Immature natural killer cell (primary cell): ENCODE results near the gene PTPN5. TPM values are rescaled to one million over a fixed set of nuclear protein-coding genes. Genes with fewer than 3 reads are reported as not detected.
A peak's percentile ranks its signal among the peaks of the same experiment; 100 is the strongest.

Experiments
- DNase-seq, 3 donors: peaks; one replicate each; pipeline ENCODE4 v3.0.0; 2022; ENCODE audit warnings: mixed read lengths in 1 of 3
- H3K27ac Mint-ChIP-seq, 6 donors: one replicate each; pipeline ENCODE4 v1.8.0; 2020; ENCODE audit warnings: mixed read lengths in 6 of 6, mild to moderate bottlenecking in 5 of 6, inconsistent platforms in 4 of 6, moderate library complexity in 3 of 6
- H3K27me3 Mint-ChIP-seq, 3 donors: one replicate each; pipeline ENCODE4 v1.8.0; 2020 to 2021; ENCODE audit warnings: low read depth in 3 of 3, mild to moderate bottlenecking in 3 of 3, mixed read lengths in 3 of 3, moderate library complexity in 3 of 3, inconsistent platforms in 1 of 3
- H3K36me3 Mint-ChIP-seq, 3 donors: one replicate each; pipeline ENCODE4 v1.8.0; 2020; ENCODE audit warnings: mixed read lengths in 3 of 3, inconsistent platforms in 2 of 3, mild to moderate bottlenecking in 2 of 3
- H3K4me1 Mint-ChIP-seq, 2 donors: one replicate each; pipeline ENCODE4 v1.8.0; 2020; ENCODE audit warnings: inconsistent platforms in 2 of 2, mild to moderate bottlenecking in 2 of 2, mixed read lengths in 2 of 2, moderate library complexity in 1 of 2
- H3K4me3 Mint-ChIP-seq, 5 donors: one replicate each; pipeline ENCODE4 v1.8.0; 2020; ENCODE audit warnings: mild to moderate bottlenecking in 5 of 5, mixed read lengths in 5 of 5, inconsistent platforms in 3 of 5, moderate library complexity in 3 of 5
- H3K9me3 Mint-ChIP-seq, 6 donors: one replicate each; pipeline ENCODE4 v1.8.0; 2020; ENCODE audit warnings: mild to moderate bottlenecking in 6 of 6, mixed read lengths in 6 of 6, inconsistent platforms in 4 of 6, moderate library complexity in 3 of 6
- polyA plus RNA-seq, 3 donors: library from polyadenylated mRNA; unstranded; fragments of 300-500 nt; fragmentation: Illumina TruSeq; gene quantifications; one replicate each; pipeline ENCODE4 v1.2.3, GENCODE V29; 2021

PTPN5 gene
- polyA plus RNA-seq, 3 donors from 2014 or later, result not detected

GRCh38 chr11:18743900-18744514, 47.6 kb downstream of the PTPN5 start:
- no peak for DNase-seq
- peaks cover 0 to 8% (median 2%) of the 10 kb centered on the region in 3 donors for H3K27me3 Mint-ChIP-seq
- no peak overlapping the region for H3K27ac Mint-ChIP-seq

DNA sequence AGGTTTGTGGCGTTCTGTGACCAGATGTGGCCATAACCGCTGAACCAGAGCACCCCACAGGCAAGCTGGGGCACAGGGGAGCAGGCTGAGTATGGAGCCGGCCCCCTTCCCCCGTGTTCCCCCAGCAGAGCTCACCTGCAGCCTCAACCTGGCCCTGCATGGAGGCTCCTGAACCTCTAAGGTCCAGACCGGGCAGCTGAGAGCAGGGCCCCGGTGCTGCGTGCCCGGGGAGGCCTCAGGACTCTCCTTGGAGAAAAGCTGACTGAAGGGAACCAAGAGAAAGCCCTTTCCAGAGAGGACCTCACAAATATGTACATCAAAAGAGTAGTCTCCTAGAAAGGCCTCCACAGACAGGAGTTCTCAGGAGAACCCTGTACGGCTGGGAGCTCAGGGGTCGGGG, 48.2 kb downstream of the PTPN5 start:
- Mint-ChIP-seq H3K4me1 (no peaks in the 10 kb centered on the region), H3K36me3 (no peaks in the 10 kb centered on the region), H3K4me3 (no peak overlapping the region), H3K27me3 (peaks cover 0 to 8% (median 2%) of the 10 kb centered on the region in 3 donors), H3K9me3 (no peaks in the 10 kb centered on the region), H3K27ac (no peak overlapping the region)
- DNase-seq, result no peak

More at GRCh38 chr11:18743900-18744514, 47.6 kb downstream of the PTPN5 start:
- no peaks in the 10 kb centered on the region for H3K4me1 Mint-ChIP-seq
- no peaks in the 10 kb centered on the region for H3K9me3 Mint-ChIP-seq
- H3K4me3 Mint-ChIP-seq, result no peak overlapping the region
- no peaks in the 10 kb centered on the region for H3K36me3 Mint-ChIP-seq

GRCh38 chr11:18741783-18742182, 49.8 kb downstream of the PTPN5 start:
- DNase-seq, result no peak
- Mint-ChIP-seq H3K4me3 (no peak overlapping the region), H3K27me3 (peaks cover 0 to 8% (median 0%) of the 10 kb centered on the region in 3 donors), H3K36me3 (no peaks in the 10 kb centered on the region), H3K9me3 (no peaks in the 10 kb centered on the region), H3K27ac (no peak overlapping the region), H3K4me1 (no peaks in the 10 kb centered on the region)

DNA sequence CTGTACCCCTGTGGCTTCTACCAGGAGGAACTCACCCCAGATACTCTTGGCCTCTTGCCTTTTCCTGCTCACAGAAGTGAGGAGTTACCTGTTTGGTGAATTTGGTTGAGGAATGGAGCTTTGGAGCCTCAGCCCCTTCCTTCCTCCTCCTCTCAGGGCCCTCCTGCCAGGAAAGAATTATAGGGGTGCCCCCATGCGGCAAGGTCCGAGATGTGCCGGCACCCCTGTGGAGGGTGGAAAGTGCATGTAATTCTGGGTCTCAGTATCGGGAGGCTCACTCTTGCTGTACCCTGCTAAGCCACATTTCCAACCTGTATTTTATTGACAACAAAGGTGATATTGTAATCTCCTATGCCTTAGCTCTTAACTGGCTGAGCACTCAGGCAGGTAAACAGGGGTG, 51.9 kb downstream of the PTPN5 start:
- H3K27ac Mint-ChIP-seq, result no peak overlapping the region

GRCh38 chr11:18737642-18738041, 54.0 kb downstream of the PTPN5 start:
- no peaks in the 10 kb centered on the region for H3K36me3 Mint-ChIP-seq
- peaks cover 0 to 2% (median 0%) of the 10 kb centered on the region in 3 donors for H3K27me3 Mint-ChIP-seq
- H3K4me1 Mint-ChIP-seq, result no peaks in the 10 kb centered on the region
- no peak for DNase-seq
- H3K4me3 Mint-ChIP-seq, result no peak overlapping the region
- H3K9me3 Mint-ChIP-seq, result no peaks in the 10 kb centered on the region
- H3K27ac Mint-ChIP-seq, result no peak overlapping the region

More for the DNA sequence above, 51.9 kb downstream of the PTPN5 start:
- Mint-ChIP-seq H3K36me3 (no peaks in the 10 kb centered on the region), H3K4me3 (no peak overlapping the region), H3K4me1 (no peaks in the 10 kb centered on the region), H3K27me3 (peaks cover 0 to 4% (median 0%) of the 10 kb centered on the region in 3 donors), H3K9me3 (no peaks in the 10 kb centered on the region)
- no peak for DNase-seq

DNA sequence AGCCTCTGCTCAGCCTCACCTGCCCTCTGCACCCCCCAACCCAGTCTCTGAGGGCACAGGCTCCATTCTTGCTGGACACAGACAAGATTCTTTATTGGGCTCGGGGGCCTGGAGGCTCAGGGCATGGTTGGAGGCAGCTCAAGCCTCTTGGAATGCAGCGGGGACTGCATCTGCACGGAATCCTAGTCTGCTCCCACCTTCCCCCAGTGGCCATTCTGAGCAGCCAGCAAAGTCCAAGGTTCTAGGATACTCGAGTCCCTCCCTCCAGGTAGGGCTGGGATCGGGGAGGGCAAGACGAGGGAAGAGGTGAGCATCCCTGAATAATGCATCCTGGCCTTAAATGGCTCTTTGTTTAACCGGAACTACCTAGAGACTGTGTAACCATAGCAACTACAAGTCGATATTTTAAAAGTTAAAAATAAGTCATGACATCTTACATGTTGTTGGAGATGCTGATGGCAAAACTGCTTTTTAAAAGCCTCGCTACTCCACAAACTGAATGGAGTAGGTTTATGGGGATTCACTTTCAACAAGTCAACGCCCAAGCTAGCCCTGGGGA, 54.9 kb downstream of the PTPN5 start:
- Mint-ChIP-seq H3K4me1 (peaks cover 0 to 2% of the 10 kb centered on the region in 2 donors), H3K27me3 (peaks cover 0 to 4% (median 0%) of the 10 kb centered on the region in 3 donors), H3K36me3 (no peaks in the 10 kb centered on the region), H3K4me3 (no peak overlapping the region), H3K9me3 (no peaks in the 10 kb centered on the region), H3K27ac (no peak overlapping the region)
- DNase-seq, result no peak

GRCh38 chr11:18733202-18733601, 58.4 kb downstream of the PTPN5 start:
- Mint-ChIP-seq H3K27me3 (peaks cover 0 to 6% (median 2%) of the 10 kb centered on the region in 3 donors), H3K36me3 (no peaks in the 10 kb centered on the region), H3K27ac (no peak overlapping the region), H3K4me3 (no peak overlapping the region), H3K9me3 (no peaks in the 10 kb centered on the region), H3K4me1 (peaks cover 0 to 2% of the 10 kb centered on the region in 2 donors)
- no peak for DNase-seq

DNA sequence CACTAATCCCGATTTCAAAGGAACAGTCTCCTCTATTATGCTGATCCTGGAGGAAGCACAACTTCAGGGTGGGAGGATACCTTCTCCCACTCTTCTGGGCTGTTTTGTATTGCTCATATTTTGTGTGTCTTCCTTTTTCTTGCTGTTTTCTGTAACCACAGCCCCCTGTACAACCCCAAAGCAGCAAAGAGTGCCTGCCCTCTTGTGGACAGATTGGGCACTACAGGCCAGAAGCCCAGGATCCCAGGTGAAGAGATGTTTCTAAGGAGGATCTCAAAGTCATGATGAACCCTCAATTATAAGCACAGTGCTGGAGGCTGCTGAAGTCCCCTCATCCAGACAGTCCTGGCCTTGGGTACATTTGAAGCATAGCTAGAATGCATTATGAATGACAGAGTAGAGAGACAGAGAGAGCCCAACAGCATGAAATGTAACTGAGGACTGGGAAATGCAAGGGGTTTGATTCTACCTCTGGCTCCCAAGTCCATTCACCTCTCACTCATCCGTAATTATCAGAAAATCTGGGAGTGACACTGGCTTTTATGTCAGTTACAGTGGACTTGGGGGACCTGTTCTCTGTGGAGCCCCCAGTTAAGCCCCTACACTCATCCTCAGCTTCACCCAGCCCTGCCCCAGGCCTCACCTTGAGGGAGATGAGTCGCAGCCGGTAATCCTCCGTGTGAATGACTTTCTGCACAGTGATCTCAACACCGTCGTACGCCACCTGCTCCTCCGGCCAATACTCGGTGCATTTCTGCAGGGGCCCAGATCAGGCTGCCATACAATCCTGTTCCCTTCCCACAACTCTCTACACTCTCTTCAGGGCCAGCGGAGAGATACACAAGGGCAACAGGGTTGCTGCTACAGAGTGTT, 59.4 kb downstream of the PTPN5 start:
- H3K4me1 Mint-ChIP-seq, result peaks cover 6 to 8% of the 10 kb centered on the region in 2 donors
- peak; percentile 34 to 55 (median 44) for DNase-seq
- H3K36me3 Mint-ChIP-seq, result no peaks in the 10 kb centered on the region
- H3K9me3 Mint-ChIP-seq, result no peaks in the 10 kb centered on the region
- H3K27me3 Mint-ChIP-seq, result peaks cover 0 to 9% (median 2%) of the 10 kb centered on the region in 3 donors
- no peak overlapping the region for H3K27ac Mint-ChIP-seq
- no peak overlapping the region for H3K4me3 Mint-ChIP-seq

GRCh38 chr11:18731441-18731840, 60.2 kb downstream of the PTPN5 start:
- no peaks in the 10 kb centered on the region for H3K36me3 Mint-ChIP-seq
- DNase-seq, result no peak
- H3K27me3 Mint-ChIP-seq, result peaks cover 0 to 13% (median 2%) of the 10 kb centered on the region in 3 donors
- H3K4me3 Mint-ChIP-seq, result no peak overlapping the region
- no peak overlapping the region for H3K27ac Mint-ChIP-seq
- no peaks in the 10 kb centered on the region for H3K9me3 Mint-ChIP-seq
- peaks cover 6 to 8% of the 10 kb centered on the region in 2 donors for H3K4me1 Mint-ChIP-seq

GRCh38 chr11:18730020-18730419, 61.6 kb downstream of the PTPN5 start:
- H3K27ac Mint-ChIP-seq, result peak overlapping the region in 1 of 6 donors; percentile 61
- no peaks in the 10 kb centered on the region for H3K36me3 Mint-ChIP-seq
- H3K9me3 Mint-ChIP-seq, result no peaks in the 10 kb centered on the region
- H3K4me3 Mint-ChIP-seq, result no peak overlapping the region
- H3K27me3 Mint-ChIP-seq, result peaks cover 0 to 13% (median 2%) of the 10 kb centered on the region in 3 donors
- peaks cover 6 to 8% of the 10 kb centered on the region in 2 donors for H3K4me1 Mint-ChIP-seq
- DNase-seq, result no peak

DNA sequence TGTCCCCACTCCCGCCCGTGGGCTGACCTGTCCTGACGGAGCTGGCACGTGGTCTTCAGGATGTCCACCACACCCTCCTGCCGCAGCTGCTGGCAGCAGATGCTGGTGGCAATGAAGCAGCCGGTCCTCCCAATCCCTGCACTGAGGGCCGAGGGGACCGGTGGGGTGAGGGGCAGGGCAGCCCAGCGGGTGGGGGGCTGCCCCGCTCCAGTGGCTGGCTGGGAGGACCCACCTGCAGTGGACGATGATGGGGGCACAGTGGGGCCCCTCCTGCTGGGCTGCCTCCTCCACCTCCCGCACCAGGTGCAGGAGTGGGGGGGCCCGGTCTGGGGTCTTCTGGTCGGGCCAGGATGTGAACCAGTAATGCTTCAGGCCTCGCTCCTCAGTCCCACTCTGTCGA, 62.2 kb downstream of the PTPN5 start:
- Mint-ChIP-seq H3K9me3 (no peaks in the 10 kb centered on the region), H3K4me1 (peaks cover 6 to 8% of the 10 kb centered on the region in 2 donors), H3K27ac (no peak overlapping the region), H3K4me3 (no peak overlapping the region), H3K36me3 (no peaks in the 10 kb centered on the region), H3K27me3 (peaks cover 0 to 14% (median 2%) of the 10 kb centered on the region in 3 donors)
- DNase-seq, result no peak

DNA sequence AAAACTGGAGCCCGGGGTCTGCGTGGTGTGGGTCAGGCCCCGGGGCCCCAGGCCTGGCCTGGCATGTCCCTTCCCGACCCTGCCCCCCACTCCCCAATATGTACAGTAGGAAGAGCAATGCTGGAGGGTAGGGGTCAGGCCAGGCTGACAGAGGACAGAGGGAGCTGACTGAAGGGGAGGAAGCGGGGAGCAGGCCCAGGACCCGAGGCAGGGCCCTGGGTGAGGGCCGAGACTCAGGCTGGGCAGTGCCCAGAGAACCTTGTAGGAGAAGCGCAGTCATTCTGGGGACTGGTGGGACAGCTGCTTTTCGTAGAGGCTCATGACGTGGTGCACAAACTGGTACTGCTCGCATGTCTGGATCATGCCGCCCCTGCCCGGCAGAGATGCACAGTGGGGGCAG, 62.9 kb downstream of the PTPN5 start:
- Mint-ChIP-seq H3K27ac (no peak overlapping the region), H3K36me3 (no peaks in the 10 kb centered on the region), H3K4me1 (peaks cover 6 to 8% of the 10 kb centered on the region in 2 donors), H3K4me3 (no peak overlapping the region), H3K27me3 (peaks cover 2 to 14% (median 2%) of the 10 kb centered on the region in 3 donors), H3K9me3 (no peaks in the 10 kb centered on the region)
- no peak for DNase-seq

- Mint-ChIP-seq H3K27me3 (peaks cover 2 to 14% (median 3%) of the 10 kb centered on the region in 3 donors), H3K36me3 (no peaks in the 10 kb centered on the region), H3K9me3 (no peaks in the 10 kb centered on the region), H3K27ac (no peak overlapping the region), H3K4me1 (peaks cover 8% of the 10 kb centered on the region in 2 donors), H3K4me3 (no peak overlapping the region)
- DNase-seq, result peak; percentile 22 to 31 (median 26)
These were observed 63.9 kb downstream of the PTPN5 start for GRCh38 chr11:18727479-18728236.
